K562 (cell line): ENCODE measurements around the gene ANKRD13D. TPM values are rescaled to one million over a fixed set of nuclear protein-coding genes. Genes with fewer than 3 reads are reported as not detected.

Experiments used
- CBX5 ChIP-seq: IDR thresholded peaks from 2 replicates; pipeline ENCODE4 v1.6.1; 2014; ENCODE audit warnings: low read depth, borderline replicate concordance
- ESRRB ChIP-seq: fragments of 250-450 bp; sonication (Bioruptor Pico); IDR thresholded peaks from 2 replicates; pipeline ENCODE4 v1.5.0; 2020; ENCODE audit warnings: mild to moderate bottlenecking, moderate library complexity, borderline replicate concordance
- EZH2 ChIP-seq: IDR thresholded peaks from 2 replicates; pipeline ENCODE4 v1.6.1; 2012; ENCODE audit warnings: low read depth, mild to moderate bottlenecking, inconsistent platforms, low read length, borderline replicate concordance
- JUND ChIP-seq, 2 experiments: IDR thresholded peaks; 2 replicates in 1 of 2; 3 replicates in 1 of 2; pipeline ENCODE4 v1.6.1; 2011; ENCODE audit warnings: borderline replicate concordance in 2 of 2, low read depth in 2 of 2, low read length in 2 of 2, improper control_type of control experiment in 1 of 2, missing biosample characterization in 1 of 2, missing genetic modification characterization in 1 of 2, missing genetic modification reagents in 1 of 2
- MBD1 ChIP-seq: fragments of 250-450 bp; sonication (Bioruptor Pico); IDR thresholded peaks from 2 replicates; pipeline ENCODE4 v1.8.0; 2022; ENCODE audit warnings: inconsistent platforms
- SIN3B ChIP-seq: fragments of 450-650 bp; IDR thresholded peaks from 2 replicates; pipeline ENCODE4 v1.6.1; 2017; ENCODE audit warnings: low read depth, mild to moderate bottlenecking, moderate library complexity
- SMARCC2 ChIP-seq: fragments of 450-650 bp; IDR thresholded peaks from 2 replicates; pipeline ENCODE4 v1.6.1; 2017; ENCODE audit warnings: antibody characterized with exemption, moderate library complexity, mild to moderate bottlenecking, low read depth
- STAT5A ChIP-seq: IDR thresholded peaks from 2 replicates; pipeline ENCODE4 v1.6.1; 2012; ENCODE audit warnings: low read length, inconsistent platforms, borderline replicate concordance
- TGIF2 ChIP-seq: sonication (generic); formaldehyde crosslinking; IDR thresholded peaks from 2 replicates; pipeline ENCODE4 v1.8.1; 2022; ENCODE audit warnings: mild to moderate bottlenecking, missing genetic modification reagents, moderate library complexity
- THRA ChIP-seq: fragments of 450-650 bp; IDR thresholded peaks from 2 replicates; pipeline ENCODE4 v1.6.1; 2017; ENCODE audit warnings: mild to moderate bottlenecking, moderate library complexity
- ZEB2 ChIP-seq: fragments of 450-650 bp; IDR thresholded peaks from 2 replicates; pipeline ENCODE4 v1.6.1; 2016
- ZNF184 ChIP-seq: sonication (generic); formaldehyde crosslinking; IDR thresholded peaks from 2 replicates; pipeline ENCODE4 v1.5.0; 2020; ENCODE audit warnings: missing genetic modification reagents
- ZNF217 ChIP-seq: sonication (generic); formaldehyde crosslinking; IDR thresholded peaks from 2 replicates; pipeline ENCODE4 v1.8.0; 2022; ENCODE audit warnings: mild to moderate bottlenecking, missing genetic modification reagents
- ZNF589 ChIP-seq: fragments of 200-800 bp; sonication (Bioruptor generic); IDR thresholded peaks from 2 replicates; pipeline ENCODE4 v1.6.1; 2016; ENCODE audit warnings: low read depth, missing genetic modification characterization, missing compliant biosample characterization
- ZNF695 ChIP-seq: fragments of 450-650 bp; formaldehyde crosslinking; IDR thresholded peaks from 2 replicates; pipeline ENCODE4 v1.4.0; 2020; ENCODE audit warnings: mild to moderate bottlenecking, moderate library complexity
- ZNF830 ChIP-seq: fragments of 250-450 bp; sonication (Bioruptor Pico); IDR thresholded peaks from 2 replicates; pipeline ENCODE4 v1.5.0; 2021; ENCODE audit warnings: mild to moderate bottlenecking
- polyA plus RNA-seq, 8 experiments: library from polyadenylated mRNA; depleted of rRNA in 4 of 8; stranded (reverse) in 5 of 8; unstranded in 3 of 8; fragments of >200 nt; fragmentation: Nextera tagmentation in 2 of 8; fragmentation: Illumina TruSeq in 1 of 8; extraction: Ambion mirVana in 2 of 8; extraction: Trizol in 1 of 8; gene quantifications; 2 replicates each; pipeline versions ENCODE4 v1.2.1 to v1.2.3, GENCODE V29; 2011 to 2014; ENCODE audit warnings: inconsistent platforms in 1 of 8, missing spikeins in 1 of 8
- total RNA-seq, 7 experiments: library from RNA; depleted of rRNA in 6 of 7; stranded (reverse); fragments of >200 nt in 6 of 7; fragmentation: Illumina TruSeq in 2 of 7; extraction: Trizol in 2 of 7; gene quantifications; 2 replicates each; pipeline versions ENCODE4 v1.2.1 to v1.2.3, GENCODE V29; 2011 to 2021; ENCODE audit warnings: low replicate concordance in 1 of 7
- TF ChIP-seq, protein P1 (sequence below): fragments of 450-650 bp; formaldehyde crosslinking; IDR thresholded peaks from 2 replicates; pipeline ENCODE4 v1.4.0; 2022; ENCODE audit warnings: missing genetic modification characterization
- TF ChIP-seq, protein P2 (sequence below): sonication (generic); formaldehyde crosslinking; IDR thresholded peaks from 2 replicates; pipeline ENCODE4 v1.8.1; 2023; ENCODE audit warnings: mild to moderate bottlenecking, missing genetic modification reagents
- TF ChIP-seq, protein P3 (sequence below): sonication (generic); formaldehyde crosslinking; IDR thresholded peaks from 2 replicates; pipeline ENCODE4 v1.9.0; 2022; ENCODE audit warnings: mild to moderate bottlenecking, missing genetic modification reagents
- TF ChIP-seq, protein P4 (sequence below): sonication (generic); formaldehyde crosslinking; IDR thresholded peaks from 2 replicates; pipeline ENCODE4 v1.8.1; 2022; ENCODE audit warnings: missing genetic modification reagents

The ANKRD13D gene
- total and polyA plus RNA-seq, 9 of the 15 experiments (the other 6 are each of a cell fraction or from before 2014, with no cell fraction given), result 0.94 to 40.9 (median 22.4) TPM

DNA sequence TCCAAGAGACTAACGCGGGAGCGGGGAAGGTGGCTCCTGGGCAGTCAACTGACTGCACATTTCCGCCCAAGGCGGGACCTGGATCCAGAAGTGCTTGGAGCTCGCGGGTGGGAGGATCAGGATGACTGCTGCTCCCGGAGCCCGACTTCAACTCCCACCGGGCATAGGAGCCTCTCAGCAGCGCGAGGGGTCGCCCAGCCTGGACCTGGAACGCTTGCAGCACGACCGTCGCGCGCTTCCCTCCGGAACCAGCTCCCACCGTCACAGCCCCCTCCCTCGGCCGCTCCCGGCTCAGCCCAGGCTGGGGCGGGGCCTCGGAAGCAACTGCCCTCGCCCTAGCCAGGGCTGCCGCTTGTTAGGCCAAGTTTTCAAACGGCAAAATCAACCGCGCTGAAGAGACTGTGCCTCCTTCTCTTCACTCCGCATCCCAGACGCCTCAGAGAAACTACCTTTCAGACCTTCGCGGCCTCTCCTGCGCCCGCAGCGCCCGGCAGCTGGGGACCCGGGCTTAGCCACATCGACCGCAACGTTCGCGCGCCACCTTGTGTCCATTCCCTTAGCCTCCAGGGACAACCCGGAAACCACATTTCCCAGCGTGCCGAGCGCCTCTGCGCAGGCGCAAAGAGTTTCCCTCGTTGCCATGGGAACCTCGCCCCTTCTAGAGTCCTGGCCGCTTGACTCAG, 28.2 kb downstream of the ANKRD13D start (continued):
- TF ChIP-seq ZNF589 (no peak; the same call in 1 of the 2 replicates), CBX5 (no peak), ESRRB (CRISPR knock-in tag) (no peak), ZNF217 (CRISPR knock-in tag) (no peak), JUND (IDR thresholded peaks at IDR 0.05; ENCODE audit: borderline replicate concordance, low read depth, low read length) (0 out of 2 replicates have a peak, but pooled peaks have one; percentile 5), JUND (tag; IDR thresholded peaks at IDR 0.05; ENCODE audit: borderline replicate concordance, low read depth, low read length) (no peak), ZEB2 (no peak; the same call in 1 of the 2 replicates), SIN3B (no peak), THRA (no peak), EZH2 (no peak), ZNF695 (no peak), ZNF184 (no peak), SMARCC2 (no peak), STAT5A (no peak), TGIF2 (CRISPR knock-in tag) (no peak), MBD1 (no peak), ZNF830 (CRISPR knock-in tag) (no peak; the same call in 1 of the 2 replicates)
- TF ChIP-seq, protein P1, sequence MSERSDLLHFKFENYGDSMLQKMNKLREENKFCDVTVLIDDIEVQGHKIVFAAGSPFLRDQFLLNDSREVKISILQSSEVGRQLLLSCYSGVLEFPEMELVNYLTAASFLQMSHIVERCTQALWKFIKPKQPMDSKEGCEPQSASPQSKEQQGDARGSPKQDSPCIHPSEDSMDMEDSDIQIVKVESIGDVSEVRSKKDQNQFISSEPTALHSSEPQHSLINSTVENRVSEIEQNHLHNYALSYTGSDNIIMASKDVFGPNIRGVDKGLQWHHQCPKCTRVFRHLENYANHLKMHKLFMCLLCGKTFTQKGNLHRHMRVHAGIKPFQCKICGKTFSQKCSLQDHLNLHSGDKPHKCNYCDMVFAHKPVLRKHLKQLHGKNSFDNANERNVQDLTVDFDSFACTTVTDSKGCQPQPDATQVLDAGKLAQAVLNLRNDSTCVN, result no peak
- TF ChIP-seq, protein P2, sequence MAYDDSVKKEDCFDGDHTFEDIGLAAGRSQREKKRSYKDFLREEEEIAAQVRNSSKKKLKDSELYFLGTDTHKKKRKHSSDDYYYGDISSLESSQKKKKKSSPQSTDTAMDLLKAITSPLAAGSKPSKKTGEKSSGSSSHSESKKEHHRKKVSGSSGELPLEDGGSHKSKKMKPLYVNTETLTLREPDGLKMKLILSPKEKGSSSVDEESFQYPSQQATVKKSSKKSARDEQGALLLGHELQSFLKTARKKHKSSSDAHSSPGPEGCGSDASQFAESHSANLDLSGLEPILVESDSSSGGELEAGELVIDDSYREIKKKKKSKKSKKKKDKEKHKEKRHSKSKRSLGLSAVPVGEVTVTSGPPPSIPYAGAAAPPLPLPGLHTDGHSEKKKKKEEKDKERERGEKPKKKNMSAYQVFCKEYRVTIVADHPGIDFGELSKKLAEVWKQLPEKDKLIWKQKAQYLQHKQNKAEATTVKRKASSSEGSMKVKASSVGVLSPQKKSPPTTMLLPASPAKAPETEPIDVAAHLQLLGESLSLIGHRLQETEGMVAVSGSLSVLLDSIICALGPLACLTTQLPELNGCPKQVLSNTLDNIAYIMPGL (CRISPR knock-in tag), result peak; percentile 62; the same call in 1 of the 2 replicates
- TF ChIP-seq, protein P3, sequence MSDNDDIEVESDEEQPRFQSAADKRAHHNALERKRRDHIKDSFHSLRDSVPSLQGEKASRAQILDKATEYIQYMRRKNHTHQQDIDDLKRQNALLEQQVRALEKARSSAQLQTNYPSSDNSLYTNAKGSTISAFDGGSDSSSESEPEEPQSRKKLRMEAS (CRISPR knock-in tag), result peak; percentile 59
- TF ChIP-seq, protein P4, sequence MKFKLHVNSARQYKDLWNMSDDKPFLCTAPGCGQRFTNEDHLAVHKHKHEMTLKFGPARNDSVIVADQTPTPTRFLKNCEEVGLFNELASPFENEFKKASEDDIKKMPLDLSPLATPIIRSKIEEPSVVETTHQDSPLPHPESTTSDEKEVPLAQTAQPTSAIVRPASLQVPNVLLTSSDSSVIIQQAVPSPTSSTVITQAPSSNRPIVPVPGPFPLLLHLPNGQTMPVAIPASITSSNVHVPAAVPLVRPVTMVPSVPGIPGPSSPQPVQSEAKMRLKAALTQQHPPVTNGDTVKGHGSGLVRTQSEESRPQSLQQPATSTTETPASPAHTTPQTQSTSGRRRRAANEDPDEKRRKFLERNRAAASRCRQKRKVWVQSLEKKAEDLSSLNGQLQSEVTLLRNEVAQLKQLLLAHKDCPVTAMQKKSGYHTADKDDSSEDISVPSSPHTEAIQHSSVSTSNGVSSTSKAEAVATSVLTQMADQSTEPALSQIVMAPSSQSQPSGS, result no peak
